Coronary artery (tissue), 2 donors: ENCODE measurements around the gene TIMP3.

Experiments used
- DNase-seq: peaks from one replicate; pipeline ENCODE4 v3.0.0-alpha.2; 2017; ENCODE audit warnings: low spot score
- H3K27ac ChIP-seq, 2 donors: fragments of 200-600 bp; sonication (generic); one replicate each; pipeline ENCODE4 v1.5.1; 2016 to 2019
- H3K4me3 ChIP-seq: fragments of 200-600 bp; sonication (generic); 2 replicates; pipeline ENCODE4 v1.5.1; 2016; ENCODE audit warnings: mild to moderate bottlenecking, moderate library complexity
- CTCF ChIP-seq: fragments of 200-600 bp; sonication (generic); IDR thresholded peaks from one replicate; pipeline ENCODE4 v1.5.1; 2019; ENCODE audit warnings: antibody characterized with exemption

TIMP3 gene

DNA sequence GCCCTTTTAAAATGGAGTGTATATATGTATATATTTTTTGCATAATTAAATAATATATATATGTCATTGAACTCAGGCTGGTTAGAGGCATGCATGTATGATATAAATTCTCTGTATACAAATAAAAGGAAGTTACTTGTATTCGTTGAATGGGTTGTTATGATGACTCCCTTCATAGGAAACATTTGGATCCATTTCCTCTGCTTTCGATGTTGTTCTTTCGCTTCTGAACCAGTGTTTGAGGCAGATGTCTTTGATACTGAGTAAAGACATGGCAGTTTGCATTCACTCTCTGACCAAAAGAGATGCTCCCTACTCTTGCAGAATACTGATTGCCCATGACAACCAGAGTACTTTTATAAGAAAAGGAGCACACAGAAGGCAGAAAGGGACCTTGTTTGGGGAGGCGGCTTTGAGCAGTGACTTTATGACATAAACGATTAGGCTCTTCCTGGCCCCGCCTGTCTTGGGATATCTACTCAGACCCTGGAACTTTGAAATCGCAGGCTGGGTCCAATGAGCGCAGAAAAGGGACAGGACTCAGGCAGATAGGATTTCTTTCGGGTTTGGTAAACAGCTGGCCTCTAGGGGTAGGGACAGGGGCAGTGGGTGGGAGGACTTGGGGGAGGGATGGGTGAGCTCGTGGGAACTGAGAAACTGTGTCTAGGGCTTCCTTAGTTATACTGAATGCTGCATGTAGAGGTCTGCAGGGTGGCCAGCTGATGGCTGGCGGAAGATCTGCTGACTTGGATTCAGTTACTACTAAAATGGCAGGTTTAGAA, 23.2 kb downstream of the TIMP3 start:
- Histone ChIP-seq H3K4me3 (no peak overlapping the region), H3K27ac (peak overlapping the region in 1 of 2 donors; percentile 20)
- DNase-seq = no peak

DNA sequence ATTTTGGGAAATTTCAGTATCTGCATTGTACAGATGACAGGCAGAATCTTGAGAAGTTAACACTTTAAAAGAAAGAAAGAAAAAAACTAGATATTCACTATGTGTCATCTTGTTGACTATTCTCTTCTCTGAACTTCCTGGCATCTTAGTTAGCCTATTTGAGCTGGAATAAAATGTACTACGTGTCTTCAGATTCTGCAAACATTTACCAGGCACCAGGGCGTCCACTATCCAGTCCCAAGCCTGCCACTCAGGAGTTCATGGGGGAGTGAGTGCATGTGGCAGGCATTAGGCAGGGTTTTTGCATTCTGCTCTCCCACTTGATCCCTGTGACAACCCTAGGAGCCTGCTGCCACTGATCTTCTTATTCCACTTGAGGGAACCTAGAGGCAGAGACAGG, 25.0 kb downstream of the TIMP3 start:
- no peak overlapping the region for H3K4me3 ChIP-seq
- DNase-seq = no peak
- peak overlapping the region in 1 of 2 donors; percentile 8 for H3K27ac ChIP-seq
- TF ChIP-seq CTCF = no peak

More for the DNA sequence above, 23.2 kb downstream of the TIMP3 start:
- no peak for TF ChIP-seq CTCF

- Histone ChIP-seq H3K27ac (peak overlapping the region in 1 of 2 donors; percentile 8), H3K4me3 (no peak overlapping the region)
- TF ChIP-seq CTCF = no peak
- DNase-seq = no peak
These were observed 25.6 kb downstream of the TIMP3 start for GRCh38 chr22:32827049-32827602.

GRCh38 chr22:32828150-32828549, 26.6 kb downstream of the TIMP3 start:
- Histone ChIP-seq H3K27ac (no peak overlapping the region), H3K4me3 (no peak overlapping the region)
- DNase-seq = no peak
- TF ChIP-seq CTCF = no peak

- no peak for DNase-seq
- Histone ChIP-seq H3K27ac (peak overlapping the region in 1 of 2 donors; percentile 13), H3K4me3 (no peak overlapping the region)
- TF ChIP-seq CTCF = no peak
These were observed 27.1 kb downstream of the TIMP3 start for GRCh38 chr22:32828561-32828960.

- Histone ChIP-seq H3K27ac (peak overlapping the region in 1 of 2 donors; percentile 13), H3K4me3 (peak overlapping the region; percentile 9)
- no peak for TF ChIP-seq CTCF
- no peak for DNase-seq
These were observed 27.9 kb downstream of the TIMP3 start for GRCh38 chr22:32829451-32829851.

DNA sequence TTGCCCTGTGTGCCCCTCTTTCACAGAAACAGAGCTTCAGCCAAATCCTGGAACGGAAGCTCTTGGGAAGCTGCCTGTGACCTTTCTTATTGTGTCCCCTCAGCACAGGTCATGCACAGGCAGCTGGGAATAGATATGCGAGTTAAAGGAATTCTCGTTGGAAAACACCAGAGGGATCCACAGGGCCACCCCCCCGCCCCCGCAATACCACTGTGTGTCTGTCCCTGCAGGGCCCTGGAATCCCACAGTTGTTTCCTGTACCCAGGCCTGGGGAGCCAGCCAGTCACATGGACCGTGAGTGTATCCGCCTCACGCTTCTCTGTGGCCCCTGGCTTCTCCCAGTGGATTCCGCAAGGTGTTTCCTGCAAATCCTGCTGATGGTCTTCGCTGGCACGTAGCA, 29.0 kb downstream of the TIMP3 start:
- no peak for DNase-seq
- Histone ChIP-seq H3K4me3 (no peak overlapping the region), H3K27ac (no peak overlapping the region)
- no peak for TF ChIP-seq CTCF
